ENCODE measurements around the gene ZNF865.

Gene ZNF865

GRCh38 chr19:55611983-55612645 lies 6.7 kb downstream of the ZNF865 start:
- TF ChIP-seq CTCF (IDR thresholded peaks at IDR 0.05; ENCODE audit: low read depth, low read length): no peak
- Histone ChIP-seq H3K36me3 (peaks cover 15% of the 10 kb centered on the region), H3K9me3 (no peaks in the 10 kb centered on the region), H3K4me3 (ENCODE audit: low read depth, low read length) (no peak overlapping the region), H3K27me3 (no peaks in the 10 kb centered on the region), H3K4me1 (no peaks in the 10 kb centered on the region)
- DNase-seq: no peak

GRCh38 chr19:55613396-55613795 lies 7.9 kb downstream of the ZNF865 start:
- no peaks in the 10 kb centered on the region for H3K9me3 ChIP-seq
- DNase-seq: no peak
- H3K4me3 ChIP-seq (ENCODE audit: low read depth, low read length): no peak overlapping the region
- H3K36me3 ChIP-seq: peaks cover 19% of the 10 kb centered on the region
- no peaks in the 10 kb centered on the region for H3K4me1 ChIP-seq
- H3K27me3 ChIP-seq: no peaks in the 10 kb centered on the region
- TF ChIP-seq CTCF (IDR thresholded peaks at IDR 0.05; ENCODE audit: low read depth, low read length): no peak

- no peak for TF ChIP-seq CTCF (IDR thresholded peaks at IDR 0.05; ENCODE audit: low read depth, low read length)
- DNase-seq: no peak
- no peaks in the 10 kb centered on the region for H3K4me1 ChIP-seq
- H3K36me3 ChIP-seq: peaks cover 19% of the 10 kb centered on the region
- H3K4me3 ChIP-seq (ENCODE audit: low read depth, low read length): no peak overlapping the region
- no peaks in the 10 kb centered on the region for H3K27me3 ChIP-seq
- H3K9me3 ChIP-seq: no peaks in the 10 kb centered on the region
Observed at GRCh38 chr19:55613930-55614710, 8.7 kb downstream of the ZNF865 start.

- no peaks in the 10 kb centered on the region for H3K9me3 ChIP-seq
- DNase-seq: no peak
- peaks cover 19% of the 10 kb centered on the region for H3K36me3 ChIP-seq
- TF ChIP-seq CTCF (IDR thresholded peaks at IDR 0.05; ENCODE audit: low read depth, low read length): no peak
- H3K4me1 ChIP-seq: no peaks in the 10 kb centered on the region
- no peak overlapping the region for H3K4me3 ChIP-seq (ENCODE audit: low read depth, low read length)
- no peaks in the 10 kb centered on the region for H3K27me3 ChIP-seq
Observed at GRCh38 chr19:55614711-55615542, 9.5 kb downstream of the ZNF865 start.

GRCh38 chr19:55615543-55616394 lies 10.3 kb downstream of the ZNF865 start:
- Histone ChIP-seq H3K27me3 (no peaks in the 10 kb centered on the region), H3K4me1 (no peaks in the 10 kb centered on the region), H3K36me3 (peaks cover 19% of the 10 kb centered on the region), H3K9me3 (no peaks in the 10 kb centered on the region), H3K4me3 (ENCODE audit: low read depth, low read length) (no peak overlapping the region)
- no peak for DNase-seq
- no peak for TF ChIP-seq CTCF (IDR thresholded peaks at IDR 0.05; ENCODE audit: low read depth, low read length)
